ENCODE measurements around the gene UBA3.

Gene UBA3

DNA sequence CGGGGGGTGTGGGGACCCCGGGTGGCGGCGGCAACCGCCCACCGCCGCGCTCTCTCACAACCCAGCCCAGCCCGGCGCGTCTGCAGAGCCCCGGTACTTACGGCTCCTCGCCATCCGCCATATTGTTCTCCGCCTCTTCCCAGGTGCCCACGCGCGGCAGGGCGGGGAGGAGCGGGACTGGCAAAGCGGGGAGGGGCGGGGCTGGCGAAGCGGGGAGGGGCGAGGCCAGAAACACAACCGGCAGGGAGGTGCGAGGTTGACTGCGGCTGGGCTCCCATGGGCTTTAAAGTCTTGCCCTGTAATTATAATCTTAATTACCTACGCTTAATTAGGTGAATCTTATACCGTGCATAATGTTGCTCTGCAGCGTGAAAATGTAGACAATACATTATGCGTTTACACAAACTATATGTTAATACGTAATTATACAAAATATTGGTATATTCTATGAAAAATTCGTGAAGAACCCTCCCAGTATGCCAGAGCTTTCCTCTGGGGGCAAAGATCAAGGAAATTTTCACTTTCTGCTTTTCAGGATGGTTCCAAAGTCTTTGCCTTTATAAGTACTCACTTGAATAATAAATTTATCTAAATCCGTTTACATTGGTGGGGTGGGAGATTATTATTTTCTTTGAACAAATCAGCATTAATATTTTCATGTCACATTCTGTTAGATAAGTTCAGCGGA is at the start of gene UBA3:
UBA3 (minus strand) TSS at position 133 of the 688 bp plus-strand sequence; CDS start at position 121, 12 bp downstream.
- FAIRE-seq: no peak

DNA sequence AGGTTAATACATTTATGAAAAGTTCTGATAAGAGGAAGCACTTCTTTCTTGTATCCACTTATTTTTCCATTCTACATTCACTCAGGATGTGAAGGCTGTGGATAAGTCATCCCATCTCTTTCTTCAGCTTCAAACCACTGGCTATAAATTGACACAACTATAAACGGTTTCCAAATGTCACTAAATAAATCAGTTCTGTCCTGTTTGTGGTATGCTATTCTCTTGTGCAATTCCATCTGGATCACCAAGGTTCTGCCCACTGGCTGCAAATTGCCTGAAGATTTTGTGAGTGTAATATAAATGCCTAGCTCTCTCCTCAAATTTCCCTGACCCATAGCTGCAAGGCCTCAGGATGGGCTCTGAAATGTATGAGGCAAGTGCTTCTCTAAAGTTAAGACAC is 49.4 kb upstream of the UBA3 start:
- FAIRE-seq: no peak

DNA sequence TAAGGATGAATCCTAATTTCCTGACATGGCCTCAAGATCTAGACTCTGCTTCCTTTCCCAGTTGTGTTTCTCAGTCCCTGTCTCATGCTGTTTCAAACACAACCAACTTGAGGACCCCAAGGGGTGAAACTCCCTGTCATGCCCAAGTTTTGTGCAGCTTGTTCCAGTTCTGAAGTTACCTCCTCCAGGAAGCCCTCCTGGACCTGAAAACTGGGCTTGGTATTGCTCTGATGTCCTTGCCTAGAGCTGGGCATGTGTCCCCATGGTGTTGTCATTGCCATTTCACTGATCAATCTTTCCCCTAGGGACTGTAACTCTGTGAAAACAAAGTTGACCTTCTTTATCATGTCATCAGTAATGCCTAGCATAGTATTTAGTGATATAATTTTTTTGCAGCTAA is 48.3 kb upstream of the UBA3 start:
- FAIRE-seq: no peak

DNA sequence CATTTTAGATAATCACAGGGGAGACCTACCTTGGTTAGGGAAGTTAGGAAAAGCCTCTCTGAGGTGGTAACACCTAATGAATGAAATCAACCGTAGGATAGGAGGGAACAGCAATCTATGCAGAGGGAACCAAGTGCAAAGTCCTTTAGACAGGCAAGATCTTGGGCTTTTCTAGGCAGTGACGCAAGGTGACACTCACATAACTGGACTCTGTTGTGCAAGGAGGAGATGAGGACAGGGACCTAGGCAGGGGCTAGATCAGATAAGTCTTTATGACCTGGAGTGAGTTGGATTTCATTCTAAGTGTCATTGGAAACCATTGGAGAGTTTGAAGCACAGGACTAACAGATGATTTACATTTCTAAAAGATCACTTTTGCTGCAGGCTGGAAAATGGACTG is 46.8 kb upstream of the UBA3 start:
- no peak for FAIRE-seq

DNA sequence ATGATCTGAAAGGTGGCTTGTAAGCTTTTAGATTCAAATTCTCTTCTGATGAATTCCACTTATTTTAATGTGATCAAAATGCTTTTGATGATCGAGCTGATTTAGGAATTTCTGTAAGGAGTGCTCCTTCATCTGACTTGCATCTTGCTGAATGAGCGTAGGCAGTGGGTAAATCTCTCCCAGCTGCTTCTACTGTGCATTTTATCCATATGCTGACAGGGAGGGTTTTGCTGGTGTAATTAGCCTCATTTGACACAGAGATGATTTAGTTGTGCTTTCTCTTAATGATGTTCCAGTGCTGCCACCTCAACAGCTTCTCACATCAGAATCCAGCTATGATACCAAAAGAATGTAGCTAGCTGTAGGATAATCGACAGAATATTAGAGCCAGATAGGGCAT is 46.1 kb upstream of the UBA3 start:
- no peak for FAIRE-seq

DNA sequence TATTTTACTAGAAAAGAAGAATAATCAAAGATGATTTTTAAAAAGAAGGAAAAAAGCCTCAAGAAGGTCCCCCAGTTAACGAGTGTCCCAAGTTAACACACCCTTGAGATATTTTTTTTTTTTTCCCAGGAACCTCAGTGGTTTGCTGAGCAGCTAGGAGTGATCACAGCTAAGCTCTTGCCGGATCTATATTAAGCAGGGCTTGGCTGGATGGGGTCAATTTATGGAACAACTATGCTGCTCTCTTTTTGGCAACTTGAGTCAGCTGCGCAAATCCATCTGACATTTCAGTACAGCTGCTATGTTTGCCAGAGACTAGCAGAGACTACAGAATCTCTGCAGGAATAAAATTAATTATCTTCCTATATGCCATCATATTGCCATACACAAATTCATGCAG is 42.2 kb upstream of the UBA3 start, which contains the start of gene LMOD3:
LMOD3 (minus strand) TSS at position 193 of the 400 bp plus-strand sequence. CDS start 209 bp downstream, outside the sequence.
- FAIRE-seq: no peak

DNA sequence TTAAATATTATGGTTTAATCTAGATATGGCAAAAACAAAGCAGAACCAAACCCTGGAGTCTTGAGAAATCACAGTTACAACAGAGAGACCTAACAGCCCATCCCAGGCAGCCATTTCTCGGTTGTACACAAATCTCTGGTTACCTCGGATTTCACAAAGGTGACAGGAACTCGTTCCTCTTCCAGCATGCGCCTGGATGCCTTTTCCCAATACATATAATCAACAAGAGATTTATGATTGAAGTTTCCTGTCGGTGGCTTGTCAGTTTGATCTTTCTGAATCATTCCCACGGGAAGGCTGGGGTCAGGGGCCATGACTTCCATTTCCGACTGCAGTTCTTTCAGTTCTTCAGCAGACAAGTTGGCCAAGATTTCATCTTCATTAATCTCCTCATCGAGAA is 41.8 kb upstream of the UBA3 start:
- FAIRE-seq: no peak

DNA sequence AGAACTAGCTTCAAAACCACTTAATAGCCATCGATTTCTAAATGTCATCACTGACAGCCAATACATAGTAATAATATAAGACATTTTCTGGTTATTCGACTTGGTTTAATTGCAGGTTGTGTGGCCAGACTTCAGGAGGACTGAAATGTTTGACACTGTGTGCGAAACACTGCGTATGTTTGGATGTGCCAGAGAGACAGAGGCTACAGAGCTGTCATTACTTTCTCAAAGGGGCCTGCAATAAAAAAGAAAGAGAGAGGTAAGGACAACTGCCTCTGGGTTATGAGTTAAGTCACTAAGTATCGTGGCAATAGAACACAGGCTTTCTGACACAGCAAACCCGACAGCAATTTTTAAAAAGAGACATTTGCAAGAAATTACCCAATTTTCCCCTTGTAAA is 41.3 kb upstream of the UBA3 start:
- FAIRE-seq: no peak

DNA sequence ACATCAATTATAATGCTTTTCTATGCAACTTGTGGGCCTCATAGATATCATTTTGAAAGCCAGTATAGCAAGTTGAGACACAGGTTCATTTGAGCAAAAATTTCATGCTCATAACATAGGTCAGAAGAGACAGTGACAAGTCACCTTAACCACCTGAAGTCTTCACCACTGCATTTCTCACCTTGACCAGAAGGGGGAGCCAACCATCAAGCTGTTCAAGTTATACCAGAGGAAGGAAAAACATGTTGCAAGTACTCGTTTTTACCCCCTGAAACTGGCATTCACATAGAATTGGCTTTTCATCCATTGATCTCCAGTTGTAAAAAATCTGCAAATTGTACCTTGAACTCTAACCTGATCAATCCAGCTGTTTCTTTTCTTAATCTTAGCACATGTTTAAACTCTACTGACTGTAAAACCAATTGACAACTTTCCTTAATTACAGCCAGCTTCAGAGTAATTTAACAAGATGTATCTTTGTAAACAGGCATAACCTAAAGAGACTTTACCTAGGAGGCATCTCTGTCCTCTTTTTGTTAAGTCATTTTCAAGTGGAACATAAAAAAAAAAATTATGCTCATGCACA is 40.8 kb upstream of the UBA3 start:
- FAIRE-seq: no peak

DNA sequence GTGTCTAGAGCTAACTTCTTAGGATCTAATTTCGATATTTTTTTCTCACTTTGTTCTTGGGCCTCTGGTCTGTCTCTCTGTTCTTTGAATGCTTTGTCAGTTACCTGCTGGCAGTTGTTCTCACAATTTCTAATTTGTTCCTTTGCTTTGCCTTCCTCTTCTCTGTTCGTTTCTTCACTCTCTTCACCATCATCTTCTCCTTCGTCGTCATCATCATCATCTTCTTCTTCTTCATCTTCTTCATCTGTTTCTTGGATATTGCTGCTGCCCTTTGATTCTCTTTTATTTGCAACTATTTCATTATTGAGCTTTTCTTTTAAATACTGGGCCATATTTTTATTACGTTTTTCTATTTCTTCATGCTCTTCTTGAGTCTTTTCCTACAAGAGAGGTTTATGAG is 39.5 kb upstream of the UBA3 start:
- FAIRE-seq: no peak

DNA sequence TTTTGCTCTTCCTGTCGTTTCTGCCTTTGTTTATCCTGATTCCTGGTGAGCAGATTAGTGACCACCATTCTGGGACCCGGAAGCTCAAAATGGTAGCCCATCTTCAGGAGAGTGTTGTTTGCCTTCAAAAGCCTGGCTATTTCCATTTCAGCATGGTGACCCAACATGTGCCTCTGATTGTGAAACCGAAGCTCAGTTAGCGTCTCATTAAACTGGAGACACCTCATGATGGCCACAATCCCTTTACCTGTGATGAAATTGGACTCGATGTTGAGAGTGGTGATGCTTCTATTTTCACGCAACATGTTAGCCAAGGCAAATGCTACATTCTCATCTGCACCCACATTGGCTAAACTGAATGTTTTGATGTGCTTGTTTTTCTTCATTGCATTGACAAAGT is 39.0 kb upstream of the UBA3 start:
- FAIRE-seq: no peak

DNA sequence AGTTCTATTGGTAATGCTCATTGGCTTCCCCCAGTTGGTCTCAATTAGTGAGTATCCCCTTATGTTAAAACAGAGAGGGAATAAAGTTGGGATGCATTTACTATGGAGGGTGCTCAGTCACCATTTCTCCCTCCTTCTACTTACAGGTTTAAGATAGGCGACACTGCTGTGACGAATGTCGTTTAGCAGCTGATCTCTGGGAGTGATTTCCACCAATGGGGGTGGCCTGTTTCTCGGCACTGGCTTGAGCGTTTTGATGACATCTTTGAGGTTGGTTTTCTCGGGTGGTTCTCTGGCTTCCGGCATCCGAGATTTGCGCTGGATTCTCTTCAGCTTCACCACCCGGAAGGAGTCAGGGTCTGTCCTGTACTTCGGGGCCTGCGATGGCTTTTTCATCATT is 38.4 kb upstream of the UBA3 start:
- FAIRE-seq: no peak

DNA sequence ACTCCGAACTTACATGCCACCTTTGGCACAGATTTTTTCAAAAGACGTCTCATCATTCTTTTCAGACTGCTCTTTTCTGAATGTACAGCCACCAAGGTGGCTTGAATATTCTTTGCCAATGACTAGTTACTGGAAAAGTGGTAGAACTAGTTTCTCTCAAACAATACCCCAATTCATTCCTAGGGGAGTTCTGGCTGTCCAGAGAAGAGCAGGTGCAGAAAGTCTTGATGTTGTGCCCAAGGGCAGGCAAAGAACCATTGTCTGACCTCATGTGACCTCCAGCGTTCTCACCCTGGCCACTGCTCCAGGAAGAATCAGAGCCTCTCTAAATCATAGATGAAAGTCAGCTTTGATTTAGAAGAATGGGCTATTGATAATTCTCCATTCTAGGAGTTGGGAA is 36.7 kb upstream of the UBA3 start:
- FAIRE-seq: no peak

DNA sequence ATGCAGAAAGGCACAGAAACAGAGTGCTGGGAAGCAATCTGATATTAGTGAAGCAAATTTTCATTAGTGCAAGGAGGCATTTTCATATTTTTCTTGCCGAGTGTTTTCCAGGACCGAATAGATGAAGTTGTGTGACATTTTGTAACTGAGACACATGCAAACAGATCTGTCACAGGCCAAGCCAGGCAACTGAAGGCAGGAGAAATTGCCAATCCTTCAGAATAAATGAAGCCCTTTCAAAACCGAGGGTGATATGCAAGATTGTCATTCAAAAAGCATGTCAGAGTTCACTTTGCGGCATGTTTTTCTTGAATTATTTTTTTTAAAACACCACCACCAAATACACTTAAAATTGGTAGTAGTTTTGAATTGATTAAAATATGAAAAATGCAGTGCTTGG is 36.0 kb upstream of the UBA3 start:
- FAIRE-seq: no peak

DNA sequence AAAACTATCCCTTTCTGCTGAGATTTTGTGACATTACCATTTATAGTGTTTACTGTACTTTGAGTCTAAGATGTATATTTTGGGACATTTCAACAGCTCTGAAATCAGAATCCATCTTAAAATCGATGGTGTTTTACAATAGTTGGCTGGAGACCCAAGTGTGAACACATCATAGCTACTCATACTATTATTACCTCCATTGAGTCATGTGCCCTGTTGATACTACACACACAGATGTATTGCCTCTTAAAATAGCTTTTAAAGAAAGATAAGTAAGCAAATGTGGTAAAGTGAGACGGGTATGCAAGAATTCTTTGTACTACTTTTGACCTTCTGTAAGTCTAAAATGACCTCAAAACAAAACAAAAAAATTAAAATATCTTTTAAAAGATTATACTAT is 35.6 kb upstream of the UBA3 start:
- no peak for FAIRE-seq

DNA sequence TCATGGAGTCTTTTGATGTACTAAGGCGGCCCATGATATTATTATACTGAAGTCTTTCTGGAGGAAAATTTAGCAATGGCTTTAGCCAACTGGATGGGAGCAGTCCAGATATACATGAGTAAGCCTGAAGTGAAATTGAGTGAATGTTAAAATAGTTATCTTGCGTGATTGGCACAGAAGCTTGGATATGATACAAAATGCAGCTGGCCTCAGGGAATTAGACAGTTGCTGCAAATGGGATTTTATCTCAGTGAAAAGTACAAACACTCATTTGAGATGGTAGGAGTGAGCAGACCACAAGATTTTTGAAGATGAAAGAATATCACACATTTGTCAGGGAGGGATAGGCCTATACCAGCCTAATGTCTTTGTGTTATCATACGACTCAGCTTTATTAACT is 33.4 kb upstream of the UBA3 start:
- FAIRE-seq: no peak

DNA sequence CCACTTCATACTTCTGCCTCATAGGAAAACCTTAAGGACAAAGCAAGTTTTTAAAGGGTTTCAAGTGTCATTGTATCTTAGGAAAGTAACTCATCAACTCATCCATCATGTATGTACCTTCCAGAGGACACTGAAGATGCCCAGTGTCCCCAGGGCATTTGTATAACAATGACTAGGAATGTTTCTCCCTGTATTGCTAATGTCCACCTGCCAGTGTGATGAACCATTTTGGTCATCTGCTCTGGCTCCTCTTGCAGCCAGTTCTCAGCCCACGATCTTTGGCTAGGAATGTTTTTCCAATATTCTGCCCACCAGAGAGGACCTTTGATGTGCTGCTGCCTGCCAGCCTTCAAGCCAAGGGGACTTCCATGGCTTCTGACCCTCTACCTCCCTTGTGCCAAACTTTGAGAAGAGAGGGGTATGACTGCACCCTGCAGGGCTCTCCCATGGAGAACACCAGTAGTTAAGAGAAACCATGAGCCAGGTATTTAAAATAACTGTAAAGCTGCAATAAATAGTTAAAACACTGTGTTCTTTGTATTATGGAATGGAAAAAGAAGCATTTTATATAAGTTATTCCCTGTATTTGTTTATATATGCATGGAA is 30.9 kb upstream of the UBA3 start:
- FAIRE-seq: no peak

DNA sequence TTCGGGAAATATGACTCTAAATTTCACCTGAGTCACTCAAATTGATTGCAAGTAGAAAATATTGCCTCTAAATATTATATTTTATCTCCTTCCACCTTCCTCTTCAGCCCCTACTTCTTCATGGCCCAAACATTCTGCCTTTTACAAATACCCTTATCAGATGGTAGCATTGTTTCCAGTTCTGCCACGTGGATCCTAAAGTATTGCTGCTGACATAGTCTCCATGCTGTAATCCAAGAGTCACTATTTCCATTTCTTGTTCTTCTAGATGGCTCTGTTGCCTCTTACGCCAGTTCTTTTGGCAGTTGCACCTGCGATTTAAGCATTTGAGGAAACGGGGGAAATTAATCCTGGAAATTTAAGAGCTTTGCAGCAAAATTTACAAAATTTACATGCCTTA is 28.6 kb upstream of the UBA3 start:
- no peak for FAIRE-seq

DNA sequence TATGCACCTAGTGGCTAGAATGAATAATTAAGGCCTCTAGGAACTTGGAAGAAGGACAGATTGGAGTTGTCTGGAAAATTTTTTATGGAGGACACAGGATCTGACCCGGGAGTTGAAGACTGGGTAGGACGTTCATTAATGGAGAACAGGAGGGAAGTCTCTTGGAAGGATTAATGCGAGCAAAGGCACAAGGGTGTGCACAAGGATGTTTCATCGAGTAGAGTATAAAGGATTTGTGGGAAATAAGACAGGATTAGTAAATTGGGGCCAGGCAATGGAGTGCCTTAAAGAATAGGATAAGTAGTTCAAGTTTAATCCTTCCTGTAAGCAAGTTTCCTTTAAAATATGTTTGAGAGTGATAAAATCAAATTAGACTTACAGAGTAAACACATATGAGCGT is 27.7 kb upstream of the UBA3 start:
- FAIRE-seq: no peak

DNA sequence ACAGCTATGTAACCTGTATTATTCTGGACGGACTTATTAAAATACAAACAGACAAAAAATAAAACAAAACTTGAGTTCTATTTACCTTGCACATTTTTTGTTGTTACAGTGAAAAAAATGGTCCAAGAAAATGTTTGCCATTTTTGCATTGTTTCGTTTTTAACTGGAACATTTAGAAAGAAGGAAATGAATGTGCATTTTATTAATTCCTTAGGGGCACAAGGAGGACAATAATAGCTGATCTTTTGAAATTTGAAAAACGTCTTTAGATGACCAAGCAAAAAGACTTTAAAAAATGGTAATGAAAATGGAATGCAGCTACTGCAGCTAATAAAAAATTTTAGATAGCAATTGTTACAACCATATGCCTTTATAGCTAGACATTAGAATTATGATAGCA is 25.2 kb upstream of the UBA3 start:
- no peak for FAIRE-seq

DNA sequence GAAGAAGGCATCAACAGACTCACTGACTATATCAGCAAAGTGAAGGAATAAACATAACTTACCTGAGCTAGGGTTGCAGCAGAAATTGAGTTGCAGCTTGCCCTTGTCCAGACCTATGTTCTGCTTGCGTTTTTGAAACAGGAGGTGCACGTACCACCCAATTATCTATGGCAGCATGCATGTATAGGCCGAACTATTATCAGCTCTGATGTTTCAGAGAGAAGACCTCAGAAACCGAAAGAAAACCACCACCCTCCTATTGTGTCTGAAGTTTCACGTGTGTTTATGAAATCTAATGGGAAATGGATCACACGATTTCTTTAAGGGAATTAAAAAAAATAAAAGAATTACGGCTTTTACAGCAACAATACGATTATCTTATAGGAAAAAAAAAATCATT is 24.4 kb upstream of the UBA3 start:
- no peak for FAIRE-seq

DNA sequence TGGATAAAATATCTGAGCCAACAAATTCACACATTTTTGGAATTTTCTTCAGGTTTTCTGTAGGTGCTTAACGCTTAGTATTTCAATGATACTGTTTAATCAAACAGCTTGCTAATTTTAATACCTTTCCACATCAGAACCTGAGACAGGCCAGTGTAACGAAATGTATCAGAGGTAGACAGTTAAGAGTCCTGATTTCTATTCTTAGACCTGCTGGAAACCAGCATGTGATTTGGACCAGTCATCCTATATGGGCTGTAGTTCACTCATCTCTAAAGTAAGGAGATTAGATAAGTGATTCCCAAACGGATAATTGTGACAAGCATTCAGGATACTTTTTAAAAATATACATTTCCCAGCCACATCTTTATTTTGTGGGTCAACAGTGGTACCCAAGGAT is 23.0 kb upstream of the UBA3 start:
- no peak for FAIRE-seq

DNA sequence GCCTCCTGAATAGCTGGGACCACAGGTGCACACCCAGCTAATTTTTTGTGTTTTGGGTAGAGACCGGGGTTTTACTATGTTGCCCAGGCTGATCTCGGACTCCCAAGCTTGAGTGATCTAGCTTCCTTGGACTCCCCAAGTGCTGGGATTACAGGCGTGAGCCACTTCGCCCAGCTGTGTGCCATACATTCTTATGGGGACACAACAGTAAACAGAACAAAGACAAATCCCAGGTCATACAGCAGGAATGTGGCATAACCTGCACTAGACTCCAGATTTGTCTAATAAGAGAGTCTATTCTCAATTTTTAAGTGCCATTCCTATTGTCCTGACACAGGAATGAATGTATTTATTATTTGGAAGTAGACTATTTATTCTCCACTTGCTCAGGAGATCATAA is 22.2 kb upstream of the UBA3 start:
- FAIRE-seq: no peak

DNA sequence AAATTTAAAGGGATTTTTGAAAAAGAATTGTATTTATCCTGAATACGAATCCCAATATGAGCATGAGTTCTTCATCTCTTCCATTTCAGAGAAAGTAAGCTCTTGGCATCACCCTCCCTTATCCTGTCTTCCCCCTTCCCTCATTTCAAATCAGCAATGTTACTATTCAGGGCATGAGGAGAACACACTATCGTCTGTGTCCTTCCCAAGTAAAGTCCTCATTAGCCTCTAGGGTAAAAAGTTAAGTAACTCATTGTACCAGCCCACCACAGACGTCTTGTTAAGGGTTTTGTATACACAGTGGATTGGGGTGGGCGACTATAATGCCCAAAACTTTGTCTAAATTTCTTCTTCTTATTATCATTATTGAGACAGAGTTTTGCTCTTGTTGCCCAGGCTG is 19.4 kb upstream of the UBA3 start:
- FAIRE-seq: no peak
